GM19025 (cell line): Measurements from ENCODE around the gene GAST.

ENCODE experiments used
- ATAC-seq: cut with Tn5 transposase; IDR thresholded peaks from one replicate; pipeline ENCODE4 v1.9.1; 2021; ENCODE audit warnings: mild to moderate bottlenecking, low read depth, moderate library complexity; ENCODE audit not compliant: unreplicated experiment

The GAST gene

DNA sequence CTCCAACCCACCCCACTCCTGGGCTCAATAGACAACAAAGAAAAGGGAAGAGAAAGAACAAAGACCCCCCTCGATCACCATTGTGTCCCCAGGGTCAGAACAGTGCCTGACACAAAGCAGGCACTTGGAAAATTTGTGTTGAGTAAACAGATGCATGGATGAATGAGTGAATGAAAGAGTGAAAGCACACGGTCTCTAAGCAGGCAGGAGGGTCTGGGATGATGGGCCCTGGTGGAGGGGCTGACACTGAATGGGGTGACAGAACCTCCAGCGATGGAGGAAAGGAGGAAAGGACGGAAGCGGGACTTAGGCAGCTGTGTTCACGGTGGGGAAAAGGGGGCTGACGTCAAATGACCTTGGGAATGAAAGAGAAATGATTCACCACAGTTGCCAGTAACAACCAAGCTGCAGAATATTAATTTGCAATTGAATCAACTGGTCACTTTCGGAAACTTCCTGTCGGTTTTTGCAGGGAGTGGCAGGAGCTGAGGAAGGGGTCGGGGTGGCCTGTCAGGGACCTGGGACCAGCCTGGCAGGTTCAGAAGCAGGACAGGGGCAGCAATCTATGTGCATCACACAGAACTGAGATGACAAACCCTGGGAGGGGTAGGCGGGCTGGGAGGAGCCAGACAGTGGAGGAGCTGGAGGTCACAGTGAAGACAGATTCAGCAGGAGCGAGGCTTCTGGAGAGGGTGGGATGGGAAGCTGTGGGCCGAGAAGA, 6.7 kb upstream of the GAST start:
- no peak for ATAC-seq

DNA sequence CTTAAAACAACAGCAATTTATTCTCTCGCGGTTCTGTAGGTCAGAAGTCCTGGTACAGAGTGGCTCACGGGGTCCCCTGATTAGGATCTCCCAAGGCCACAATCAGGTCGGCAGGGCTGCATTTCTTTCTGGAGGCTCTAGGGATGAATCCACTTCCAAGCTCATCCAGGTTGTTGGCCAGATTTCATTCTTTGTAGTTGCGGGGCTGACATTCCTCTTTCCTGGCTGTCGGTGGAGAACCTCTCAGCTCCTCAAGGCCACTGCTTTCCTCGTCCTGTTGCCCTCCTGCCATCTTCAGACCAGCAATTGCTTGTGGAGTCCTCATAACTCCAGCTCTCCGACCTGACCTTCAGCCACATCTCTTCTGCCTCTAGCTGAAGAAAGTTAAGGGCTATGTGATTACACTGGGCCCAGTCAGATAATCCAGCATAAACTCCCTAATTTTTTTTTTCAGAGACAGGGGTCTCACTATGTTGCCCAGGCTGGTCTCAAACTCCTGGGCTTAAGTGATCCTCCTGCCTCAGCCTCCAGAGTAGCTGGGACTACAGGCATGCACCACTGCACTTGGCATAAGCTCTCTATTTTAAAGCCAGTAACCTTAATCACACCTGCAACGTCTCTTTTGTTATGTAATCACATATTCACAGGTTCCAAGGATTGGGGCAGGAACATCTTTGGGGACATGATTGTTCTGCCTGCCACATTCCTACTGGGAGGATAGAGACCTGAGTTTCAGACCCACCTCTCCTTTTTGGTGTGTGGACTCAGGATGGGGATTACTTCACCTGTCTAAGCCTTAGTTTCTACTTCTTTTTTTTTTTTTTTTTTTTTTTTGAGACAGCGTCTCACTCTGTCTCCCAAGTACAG, 4.1 kb upstream of the GAST start:
- ATAC-seq, result no peak

DNA sequence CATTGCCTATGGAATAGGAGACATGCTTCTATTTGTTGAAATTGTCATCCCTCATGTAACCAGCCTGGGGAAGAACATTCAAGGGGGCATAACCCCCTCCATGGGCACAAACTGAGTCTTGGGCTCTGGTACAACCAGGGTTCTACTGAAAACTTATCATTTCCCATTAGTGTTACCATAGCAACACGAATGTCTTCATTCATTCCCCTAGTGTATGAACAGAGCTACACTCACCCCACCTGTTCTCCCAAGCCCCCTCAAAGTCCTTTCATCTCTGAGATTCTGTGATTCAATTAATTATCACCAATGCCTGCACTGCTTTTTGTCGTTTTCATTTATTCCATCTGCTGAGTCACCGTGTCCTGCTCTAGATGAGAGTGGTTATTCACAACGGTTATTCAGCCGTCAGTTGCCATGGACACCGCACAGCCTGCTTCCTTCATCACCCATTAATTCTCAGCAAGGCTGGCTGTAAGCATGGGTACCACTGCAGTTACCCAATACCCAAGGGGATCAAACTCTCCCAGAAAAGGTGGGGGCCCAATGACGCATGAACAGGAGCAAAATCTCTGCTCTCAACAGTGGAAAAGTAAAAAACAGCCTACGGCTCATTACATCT, 1.6 kb upstream of the GAST start:
- ATAC-seq, result no peak

DNA sequence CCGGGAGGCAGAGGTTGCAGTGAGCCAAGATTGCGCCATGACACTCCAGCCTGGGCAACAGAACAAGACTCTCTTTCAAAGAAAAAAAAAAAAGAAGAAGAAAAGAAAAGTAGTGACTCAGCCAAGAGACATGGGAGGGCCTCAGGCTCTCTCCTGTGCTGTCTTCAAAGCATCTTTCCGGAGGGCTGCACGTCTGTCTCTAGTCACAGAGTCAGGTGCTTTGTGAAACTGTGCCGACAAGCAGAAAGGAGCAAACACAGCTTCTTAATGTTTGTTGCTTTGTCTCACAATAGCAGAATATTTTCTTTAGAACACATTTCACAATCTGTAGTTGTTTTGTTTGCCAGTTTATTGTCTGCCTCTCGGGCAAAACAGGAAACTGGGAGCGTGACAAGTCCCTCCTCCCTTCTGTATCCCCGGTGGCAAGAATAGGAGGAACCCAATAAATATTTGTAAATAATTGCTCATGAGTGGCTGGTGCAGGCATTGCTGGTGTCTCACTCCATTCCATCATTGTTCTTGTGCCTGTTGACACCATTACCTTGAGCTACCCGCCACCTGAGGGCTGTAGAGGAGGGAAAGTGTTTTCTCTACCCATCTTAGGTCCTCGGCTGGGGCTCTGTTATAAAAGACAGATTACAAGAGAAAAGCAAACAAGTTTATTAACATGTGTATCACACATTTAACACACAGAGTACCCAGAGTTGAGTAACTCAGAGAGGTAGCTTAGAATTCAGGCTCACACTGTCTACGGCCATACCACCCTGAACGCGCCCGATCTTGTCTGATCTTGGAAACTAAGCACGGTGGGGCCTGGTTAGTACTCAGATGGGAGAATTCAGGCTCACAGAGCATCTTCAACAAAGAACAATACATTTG, 5.5 kb downstream of the GAST start:
- no peak for ATAC-seq

GRCh38 chr17:41718287-41718645, 6.1 kb downstream of the GAST start:
- ATAC-seq, result no peak

DNA sequence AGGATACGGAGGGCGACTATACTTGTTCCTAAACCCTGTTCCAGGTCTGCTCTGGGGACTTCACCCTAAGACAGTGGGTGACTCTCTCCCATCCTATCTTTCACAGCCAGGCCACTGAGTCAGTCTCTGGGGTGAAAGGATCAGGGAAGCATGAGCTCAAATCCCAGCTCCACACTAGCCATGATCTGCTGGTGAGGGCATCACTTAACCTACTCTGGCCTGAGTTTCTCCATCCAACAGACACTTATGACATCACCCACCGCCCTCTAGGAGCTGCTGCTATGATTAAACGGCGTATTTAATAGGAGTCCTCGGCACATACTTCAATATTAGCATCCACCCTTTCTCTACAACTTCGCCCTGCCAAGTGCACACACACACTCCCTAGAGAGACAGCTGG, 10.1 kb downstream of the GAST start:
- no peak for ATAC-seq

- ATAC-seq, result no peak
These were observed 11.8 kb downstream of the GAST start for GRCh38 chr17:41723801-41724475.

DNA sequence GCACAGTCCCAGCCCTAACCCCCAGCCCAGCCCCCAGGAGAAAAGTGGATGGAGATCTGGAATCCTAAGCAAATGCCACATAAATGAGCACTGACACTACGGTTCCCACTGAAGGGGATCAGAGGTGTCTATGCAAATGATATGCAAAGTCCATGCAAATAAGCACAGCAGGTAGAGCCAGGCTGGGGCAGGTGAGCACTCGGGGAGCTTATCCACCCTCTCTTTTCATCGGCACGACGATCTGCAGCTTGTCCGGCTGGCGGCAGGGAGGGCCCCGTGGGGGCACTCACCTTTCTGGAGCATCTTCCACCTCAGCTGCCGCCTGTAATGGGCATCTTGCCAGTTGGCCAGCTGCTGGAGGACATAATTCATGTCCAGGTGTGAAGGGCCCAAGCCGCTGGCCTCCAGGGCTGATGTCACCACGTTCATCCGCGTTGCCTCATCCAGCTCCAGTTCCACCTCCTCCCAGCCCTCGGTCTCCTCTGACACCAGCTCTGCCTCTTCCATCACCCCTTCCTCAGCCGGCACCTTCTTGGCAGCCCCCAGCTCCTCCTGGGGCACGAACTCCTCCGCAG, 12.4 kb downstream of the GAST start:
- no peak for ATAC-seq

DNA sequence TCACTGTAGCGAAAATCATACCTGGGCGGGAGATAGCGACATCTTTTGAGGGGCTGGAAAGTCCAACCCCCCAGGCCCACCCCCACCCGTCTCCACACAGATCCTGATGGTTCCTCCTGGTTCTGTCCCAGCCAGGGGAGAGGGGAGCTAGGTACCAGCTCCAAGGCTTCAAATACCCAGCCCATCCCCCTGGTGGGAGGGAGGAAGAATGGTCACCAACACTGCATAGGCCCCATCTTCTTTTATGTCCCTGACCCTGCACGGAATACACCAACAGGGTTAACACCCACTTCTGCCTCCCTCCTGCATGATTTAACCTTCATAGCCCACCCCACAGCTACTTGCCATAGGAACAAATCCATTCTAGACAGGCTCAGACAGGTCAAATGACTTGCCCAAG, 13.0 kb downstream of the GAST start:
- ATAC-seq, result no peak

DNA sequence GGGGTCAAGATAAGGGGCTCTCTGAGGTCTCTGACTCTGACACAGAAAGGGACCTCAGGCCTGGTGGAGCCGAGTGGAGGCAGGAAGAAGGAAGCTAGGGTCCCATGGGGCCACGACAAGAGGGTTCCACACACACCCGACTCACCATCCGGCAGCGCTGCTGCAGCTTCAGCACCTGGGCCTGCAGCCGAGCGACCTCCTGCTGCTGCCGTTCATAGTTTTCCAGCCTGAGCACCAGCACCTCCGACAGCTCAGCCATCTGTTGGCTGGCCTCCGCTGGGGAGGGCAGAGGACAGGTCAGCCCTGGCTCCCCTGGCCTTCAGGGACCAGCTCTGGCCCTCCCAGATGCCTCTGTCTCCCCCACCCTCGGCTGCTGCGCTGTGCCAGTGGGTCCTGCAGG, 15.9 kb downstream of the GAST start:
- ATAC-seq, result no peak

GRCh38 chr17:41730479-41730878, 18.3 kb downstream of the GAST start:
- ATAC-seq, result no peak

DNA sequence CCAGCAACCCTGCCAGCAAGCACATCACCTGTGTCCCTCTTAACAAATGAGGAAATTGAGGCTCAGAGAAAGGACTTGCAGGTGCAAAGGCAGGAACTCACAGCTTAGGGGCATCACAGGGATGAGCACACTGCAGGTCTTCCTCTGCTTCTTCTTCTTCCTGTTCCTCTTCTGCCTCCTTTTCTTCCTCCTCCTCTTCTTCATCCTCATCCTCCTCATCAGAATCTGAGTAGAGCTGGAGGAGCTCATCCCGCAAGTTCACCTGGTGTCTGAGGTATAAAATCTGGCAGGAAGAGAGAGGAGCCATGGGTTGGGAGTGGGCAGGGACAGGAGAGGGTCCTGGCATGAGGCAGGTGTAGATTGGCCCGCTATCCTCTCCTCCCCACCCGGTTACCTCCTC, 19.7 kb downstream of the GAST start:
- ATAC-seq, result no peak

GRCh38 chr17:41733348-41734138, 21.4 kb downstream of the GAST start:
- ATAC-seq, result no peak

DNA sequence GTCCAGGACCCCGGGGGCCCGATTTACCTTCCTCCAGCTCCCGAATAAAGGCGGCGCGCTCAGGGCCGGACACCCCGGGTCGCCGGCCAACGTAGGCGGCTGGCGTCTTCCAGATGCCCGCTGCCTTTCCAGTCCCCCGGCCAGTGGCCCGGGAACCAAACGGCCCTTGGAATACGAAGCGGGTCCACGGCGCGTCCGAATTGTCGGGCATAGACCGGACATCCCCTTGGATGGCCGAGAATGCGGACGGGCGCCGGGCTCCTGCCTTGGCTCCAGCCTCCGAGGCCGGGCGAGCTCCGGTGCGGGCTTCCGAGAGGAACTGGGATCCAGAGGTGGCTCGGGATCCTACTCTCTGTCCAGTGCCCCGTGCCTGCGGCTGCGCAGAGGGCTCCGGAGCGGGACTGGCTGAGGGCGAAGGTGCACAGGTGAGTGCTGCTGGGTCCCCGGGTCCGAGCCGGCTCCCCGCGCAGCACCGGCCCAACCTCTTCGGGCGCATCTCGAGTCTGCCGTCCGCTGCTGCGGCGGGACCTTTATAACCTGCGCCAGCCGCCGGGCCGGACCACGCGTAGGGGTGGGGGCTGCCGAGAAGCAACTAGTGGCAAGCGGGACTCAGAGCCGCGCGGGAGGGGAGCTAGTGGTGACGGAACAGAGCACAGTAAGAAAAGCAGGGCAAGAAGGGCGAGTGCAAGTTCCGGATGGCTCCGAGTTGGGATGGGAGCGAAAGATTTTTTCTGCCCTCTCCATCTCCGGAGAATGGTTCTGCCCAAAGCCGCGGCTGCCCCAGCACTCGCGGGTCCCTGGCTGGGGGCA, 22.2 kb downstream of the GAST start, which contains the start of gene HAP1:
Gene HAP1, minus strand, starts transcription at position 505 of the 810 bp plus-strand sequence. Its CDS starts 9 bp downstream, at position 496.
- no peak for ATAC-seq

- ATAC-seq, result no peak
These were observed 22.8 kb downstream of the GAST start for GRCh38 chr17:41734949-41735313.

- ATAC-seq, result no peak
These were observed 23.6 kb downstream of the GAST start for GRCh38 chr17:41735744-41736143.

- no peak for ATAC-seq
These were observed 25.0 kb downstream of the GAST start for GRCh38 chr17:41736983-41737679.

- ATAC-seq, result no peak
These were observed 25.5 kb downstream of the GAST start for GRCh38 chr17:41737680-41738023.
